HL-60 (cell line): ENCODE data around the gene UBL3.

ENCODE experiments used
- DNase-seq, 2 experiments: peaks; one replicate each; pipeline ENCODE4 v3.0.0-alpha.2; 2010 to 2020; ENCODE audit warnings: low read depth in 1 of 2, low spot score in 1 of 2
- H3K27ac ChIP-seq: fragments of 250-450 bp; sonication (Bioruptor Pico); replicated peaks from 2 replicates; pipeline ENCODE4 v1.5.1; 2020; ENCODE audit warnings: mild to moderate bottlenecking, moderate library complexity
- H3K27me3 ChIP-seq: fragments of 250-450 bp; sonication (Bioruptor Pico); 2 replicates; pipeline ENCODE4 v1.5.1; 2021; ENCODE audit warnings: mild to moderate bottlenecking, moderate library complexity; ENCODE audit not compliant: insufficient read depth, poor library complexity, severe bottlenecking
- H3K4me3 ChIP-seq: replicated peaks from 2 replicates; pipeline ENCODE4 v1.5.1; 2011; ENCODE audit warnings: mild to moderate bottlenecking, control low read depth, low read length; ENCODE audit not compliant: insufficient read depth
- CTCF ChIP-seq: IDR thresholded peaks from one replicate; pipeline ENCODE4 v1.5.1; 2011; ENCODE audit warnings: low read length, control low read depth, inconsistent platforms; ENCODE audit not compliant: insufficient read depth
- GABPA ChIP-seq: IDR thresholded peaks from 2 replicates; pipeline ENCODE4 v1.6.1; 2012; ENCODE audit warnings: low read depth
- POLR2AphosphoS5 ChIP-seq: IDR thresholded peaks from 2 replicates; pipeline ENCODE4 v1.6.1; 2012; ENCODE audit warnings: low read depth
- SPI1 ChIP-seq: IDR thresholded peaks from 2 replicates; pipeline ENCODE4 v1.6.1; 2012; ENCODE audit warnings: low read depth, mild to moderate bottlenecking, borderline replicate concordance
- TF ChIP-seq, protein P1 (sequence below): IDR thresholded peaks from 2 replicates; pipeline ENCODE4 v1.6.1; 2012; ENCODE audit warnings: low read depth; ENCODE audit not compliant: insufficient replicate concordance

UBL3 gene

GRCh38 chr13:29861694-29862110 lies 11.3 kb upstream of the UBL3 start:
- DNase-seq: no peak
- Histone ChIP-seq H3K27ac (no peak overlapping the region), H3K27me3 (no peaks in the 10 kb centered on the region), H3K4me3 (no peak overlapping the region)
- TF ChIP-seq SPI1 (no peak), GABPA (no peak), POLR2AphosphoS5 (no peak), CTCF (no peak)
- TF ChIP-seq, protein P1, sequence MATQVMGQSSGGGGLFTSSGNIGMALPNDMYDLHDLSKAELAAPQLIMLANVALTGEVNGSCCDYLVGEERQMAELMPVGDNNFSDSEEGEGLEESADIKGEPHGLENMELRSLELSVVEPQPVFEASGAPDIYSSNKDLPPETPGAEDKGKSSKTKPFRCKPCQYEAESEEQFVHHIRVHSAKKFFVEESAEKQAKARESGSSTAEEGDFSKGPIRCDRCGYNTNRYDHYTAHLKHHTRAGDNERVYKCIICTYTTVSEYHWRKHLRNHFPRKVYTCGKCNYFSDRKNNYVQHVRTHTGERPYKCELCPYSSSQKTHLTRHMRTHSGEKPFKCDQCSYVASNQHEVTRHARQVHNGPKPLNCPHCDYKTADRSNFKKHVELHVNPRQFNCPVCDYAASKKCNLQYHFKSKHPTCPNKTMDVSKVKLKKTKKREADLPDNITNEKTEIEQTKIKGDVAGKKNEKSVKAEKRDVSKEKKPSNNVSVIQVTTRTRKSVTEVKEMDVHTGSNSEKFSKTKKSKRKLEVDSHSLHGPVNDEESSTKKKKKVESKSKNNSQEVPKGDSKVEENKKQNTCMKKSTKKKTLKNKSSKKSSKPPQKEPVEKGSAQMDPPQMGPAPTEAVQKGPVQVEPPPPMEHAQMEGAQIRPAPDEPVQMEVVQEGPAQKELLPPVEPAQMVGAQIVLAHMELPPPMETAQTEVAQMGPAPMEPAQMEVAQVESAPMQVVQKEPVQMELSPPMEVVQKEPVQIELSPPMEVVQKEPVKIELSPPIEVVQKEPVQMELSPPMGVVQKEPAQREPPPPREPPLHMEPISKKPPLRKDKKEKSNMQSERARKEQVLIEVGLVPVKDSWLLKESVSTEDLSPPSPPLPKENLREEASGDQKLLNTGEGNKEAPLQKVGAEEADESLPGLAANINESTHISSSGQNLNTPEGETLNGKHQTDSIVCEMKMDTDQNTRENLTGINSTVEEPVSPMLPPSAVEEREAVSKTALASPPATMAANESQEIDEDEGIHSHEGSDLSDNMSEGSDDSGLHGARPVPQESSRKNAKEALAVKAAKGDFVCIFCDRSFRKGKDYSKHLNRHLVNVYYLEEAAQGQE: no peak

GRCh38 chr13:29859971-29860370 lies 9.6 kb upstream of the UBL3 start:
- Histone ChIP-seq H3K27me3 (no peaks in the 10 kb centered on the region), H3K27ac (peak overlapping the region; percentile 38), H3K4me3 (no peak overlapping the region)
- peak; percentile 45 to 84 for DNase-seq
- TF ChIP-seq GABPA (no peak), SPI1 (no peak), CTCF (no peak), POLR2AphosphoS5 (no peak)

DNA sequence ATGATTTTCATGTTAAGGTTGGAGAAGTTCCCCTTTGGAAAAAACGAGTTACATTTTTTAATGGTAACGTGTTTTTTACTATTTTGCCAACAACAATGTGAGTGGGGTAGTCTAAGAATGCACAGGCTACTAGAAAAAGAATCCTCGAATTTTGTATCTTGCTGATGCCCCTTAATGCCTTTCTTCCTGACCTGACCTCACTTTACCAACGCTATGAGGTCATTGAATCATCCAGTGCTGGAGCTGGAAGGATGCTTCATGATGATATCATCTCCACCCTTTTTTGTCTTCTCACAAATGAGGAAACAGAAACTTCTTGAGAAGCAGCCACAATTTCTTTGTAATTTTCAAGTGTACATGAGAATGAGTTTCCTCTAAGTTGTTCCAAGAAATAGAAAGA lies 8.2 kb upstream of the UBL3 start:
- DNase-seq: no peak
- no peak overlapping the region for H3K27ac ChIP-seq
- H3K4me3 ChIP-seq: no peak overlapping the region
- TF ChIP-seq, protein P1: no peak
- TF ChIP-seq GABPA (no peak), SPI1 (no peak), CTCF (no peak), POLR2AphosphoS5 (no peak)
- H3K27me3 ChIP-seq: no peaks in the 10 kb centered on the region

DNA sequence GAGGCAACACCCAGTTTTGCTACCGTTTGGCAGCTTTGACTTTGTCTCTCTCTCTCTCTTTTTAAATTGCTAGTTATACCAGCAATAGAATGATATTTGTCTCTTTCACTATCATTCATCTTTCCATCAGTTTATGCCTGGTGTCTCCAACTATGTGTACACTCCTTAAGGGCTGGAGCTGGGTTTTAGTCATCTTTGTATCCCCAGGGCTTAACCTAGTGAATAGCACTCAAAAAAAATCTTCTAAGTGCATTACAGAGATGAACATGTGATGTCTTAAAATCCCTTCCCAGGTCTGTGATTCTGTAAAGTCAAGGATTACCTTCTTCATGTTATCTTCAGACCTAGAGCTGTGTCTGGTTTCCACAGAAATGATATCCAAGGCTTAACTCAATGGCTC lies 7.8 kb upstream of the UBL3 start:
- TF ChIP-seq SPI1 (no peak), CTCF (no peak), POLR2AphosphoS5 (no peak), GABPA (no peak)
- TF ChIP-seq, protein P1: no peak
- Histone ChIP-seq H3K27ac (no peak overlapping the region), H3K4me3 (no peak overlapping the region), H3K27me3 (no peaks in the 10 kb centered on the region)
- no peak for DNase-seq
